WTC11 (cell line): ENCODE measurements around the gene ZNF487. TPM values are rescaled to one million over a fixed set of nuclear protein-coding genes. Genes with fewer than 3 reads are reported as not detected.

Experiments used
- ATF1 ChIP-seq: sonication (generic); formaldehyde crosslinking; IDR thresholded peaks from 2 replicates; pipeline ENCODE4 v1.8.1; 2023; ENCODE audit warnings: mild to moderate bottlenecking, moderate library complexity, missing genetic modification reagents
- CREB1 ChIP-seq: sonication (generic); formaldehyde crosslinking; IDR thresholded peaks from 2 replicates; pipeline ENCODE4 v1.8.0; 2023; ENCODE audit warnings: mild to moderate bottlenecking, missing genetic modification reagents
- CREM ChIP-seq: sonication (generic); formaldehyde crosslinking; IDR thresholded peaks from 2 replicates; pipeline ENCODE4 v1.8.1; 2022; ENCODE audit warnings: mild to moderate bottlenecking, missing genetic modification reagents, moderate library complexity
- ETV6 ChIP-seq: sonication (generic); formaldehyde crosslinking; IDR thresholded peaks from 2 replicates; pipeline ENCODE4 v1.8.1; 2022; ENCODE audit warnings: mild to moderate bottlenecking, missing genetic modification reagents
- FOXK1 ChIP-seq: sonication (generic); formaldehyde crosslinking; IDR thresholded peaks from 2 replicates; pipeline ENCODE4 v1.8.0; 2022; ENCODE audit warnings: mild to moderate bottlenecking, moderate library complexity, missing genetic modification reagents
- FOXP1 ChIP-seq: sonication (generic); formaldehyde crosslinking; IDR thresholded peaks from 2 replicates; pipeline ENCODE4 v1.8.0; 2022; ENCODE audit warnings: missing genetic modification reagents, mild to moderate bottlenecking, moderate library complexity, borderline replicate concordance
- NFATC4 ChIP-seq: fragments of 250-450 bp; sonication (Bioruptor Pico); IDR thresholded peaks from 2 replicates; pipeline ENCODE4 v1.9.0; 2021; ENCODE audit warnings: mild to moderate bottlenecking
- NFYB ChIP-seq: sonication (generic); formaldehyde crosslinking; conservative IDR thresholded peaks from 2 replicates; pipeline ENCODE4 v1.8.0; 2022; ENCODE audit warnings: low read depth, missing genetic modification reagents
- NR3C1 ChIP-seq: sonication (generic); formaldehyde crosslinking; conservative IDR thresholded peaks from 2 replicates; pipeline ENCODE4 v1.8.1; 2023; ENCODE audit warnings: low read depth, mild to moderate bottlenecking, missing genetic modification reagents
- RORB ChIP-seq: fragments of 250-450 bp; sonication (Bioruptor Pico); IDR thresholded peaks from 2 replicates; pipeline ENCODE4 v1.9.0; 2021; ENCODE audit warnings: mild to moderate bottlenecking
- SMAD3 ChIP-seq: sonication (generic); formaldehyde crosslinking; IDR thresholded peaks from 2 replicates; pipeline ENCODE4 v1.8.0; 2022; ENCODE audit warnings: missing genetic modification reagents, mild to moderate bottlenecking, borderline replicate concordance
- TCF7 ChIP-seq: sonication (generic); formaldehyde crosslinking; IDR thresholded peaks from 2 replicates; pipeline ENCODE4 v1.8.0; 2022; ENCODE audit warnings: mild to moderate bottlenecking, low read depth, missing genetic modification reagents, moderate library complexity
- TEAD1 ChIP-seq: sonication (generic); formaldehyde crosslinking; IDR thresholded peaks from 2 replicates; pipeline ENCODE4 v1.8.0; 2022; ENCODE audit warnings: mild to moderate bottlenecking, missing genetic modification reagents
- TEAD4 ChIP-seq: sonication (generic); formaldehyde crosslinking; IDR thresholded peaks from 2 replicates; pipeline ENCODE4 v1.8.0; 2022; ENCODE audit warnings: mild to moderate bottlenecking, missing genetic modification reagents
- TP53 ChIP-seq: sonication (generic); formaldehyde crosslinking; IDR thresholded peaks from 2 replicates; pipeline ENCODE4 v1.8.1; 2023; ENCODE audit warnings: mild to moderate bottlenecking, missing genetic modification reagents
- ZNF121 ChIP-seq: sonication (generic); formaldehyde crosslinking; IDR thresholded peaks from 2 replicates; pipeline ENCODE4 v1.8.0; 2023; ENCODE audit warnings: missing genetic modification reagents
- ZNF263 ChIP-seq: sonication (generic); formaldehyde crosslinking; IDR thresholded peaks from 2 replicates; pipeline ENCODE4 v1.8.1; 2022; ENCODE audit warnings: low read depth, mild to moderate bottlenecking, moderate library complexity, missing genetic modification reagents
- ZNF423 ChIP-seq: fragments of 250-450 bp; sonication (Bioruptor Pico); IDR thresholded peaks from 2 replicates; pipeline ENCODE4 v2.1.2; 2022; ENCODE audit warnings: mild to moderate bottlenecking, moderate library complexity
- ZNF671 ChIP-seq: fragments of 250-450 bp; sonication (Bioruptor Pico); IDR thresholded peaks from 2 replicates; pipeline ENCODE4 v1.8.0; 2021; ENCODE audit warnings: mild to moderate bottlenecking
- total RNA-seq: library from RNA; stranded (reverse); gene quantifications from 3 replicates; pipeline ENCODE4 v1.2.3, GENCODE V29; 2021
- TF ChIP-seq, protein P1 (sequence below): sonication (generic); formaldehyde crosslinking; IDR thresholded peaks from 2 replicates; pipeline ENCODE4 v1.8.1; 2023; ENCODE audit warnings: mild to moderate bottlenecking, moderate library complexity, missing genetic modification reagents
- TF ChIP-seq, protein P2 (sequence below): sonication (generic); formaldehyde crosslinking; IDR thresholded peaks from 2 replicates; pipeline ENCODE4 v1.8.0; 2022; ENCODE audit warnings: mild to moderate bottlenecking, missing genetic modification reagents
- TF ChIP-seq, protein P3 (sequence below): fragments of 250-450 bp; sonication (Bioruptor Pico); IDR thresholded peaks from 2 replicates; pipeline ENCODE4 v1.9.0; 2021; ENCODE audit warnings: mild to moderate bottlenecking, borderline replicate concordance
- TF ChIP-seq, protein P4 (sequence below): sonication (generic); formaldehyde crosslinking; IDR thresholded peaks from 2 replicates; pipeline ENCODE4 v1.8.0; 2022; ENCODE audit warnings: mild to moderate bottlenecking, missing genetic modification reagents
- TF ChIP-seq, protein P5 (sequence below): sonication (generic); formaldehyde crosslinking; IDR thresholded peaks from 2 replicates; pipeline ENCODE4 v1.8.0; 2023; ENCODE audit warnings: mild to moderate bottlenecking, missing genetic modification reagents
- TF ChIP-seq, protein P6 (sequence below): sonication (generic); formaldehyde crosslinking; IDR thresholded peaks from 2 replicates; pipeline ENCODE4 v1.8.0; 2022; ENCODE audit warnings: mild to moderate bottlenecking, missing genetic modification reagents
- TF ChIP-seq, protein P7 (sequence below): fragments of 200-600 bp; IDR thresholded peaks from 2 replicates; pipeline ENCODE4 v1.8.0; 2022; ENCODE audit warnings: antibody characterized with exemption

The ZNF487 gene
- total RNA-seq, 1 experiment from 2014 or later, result 2.3 TPM

DNA sequence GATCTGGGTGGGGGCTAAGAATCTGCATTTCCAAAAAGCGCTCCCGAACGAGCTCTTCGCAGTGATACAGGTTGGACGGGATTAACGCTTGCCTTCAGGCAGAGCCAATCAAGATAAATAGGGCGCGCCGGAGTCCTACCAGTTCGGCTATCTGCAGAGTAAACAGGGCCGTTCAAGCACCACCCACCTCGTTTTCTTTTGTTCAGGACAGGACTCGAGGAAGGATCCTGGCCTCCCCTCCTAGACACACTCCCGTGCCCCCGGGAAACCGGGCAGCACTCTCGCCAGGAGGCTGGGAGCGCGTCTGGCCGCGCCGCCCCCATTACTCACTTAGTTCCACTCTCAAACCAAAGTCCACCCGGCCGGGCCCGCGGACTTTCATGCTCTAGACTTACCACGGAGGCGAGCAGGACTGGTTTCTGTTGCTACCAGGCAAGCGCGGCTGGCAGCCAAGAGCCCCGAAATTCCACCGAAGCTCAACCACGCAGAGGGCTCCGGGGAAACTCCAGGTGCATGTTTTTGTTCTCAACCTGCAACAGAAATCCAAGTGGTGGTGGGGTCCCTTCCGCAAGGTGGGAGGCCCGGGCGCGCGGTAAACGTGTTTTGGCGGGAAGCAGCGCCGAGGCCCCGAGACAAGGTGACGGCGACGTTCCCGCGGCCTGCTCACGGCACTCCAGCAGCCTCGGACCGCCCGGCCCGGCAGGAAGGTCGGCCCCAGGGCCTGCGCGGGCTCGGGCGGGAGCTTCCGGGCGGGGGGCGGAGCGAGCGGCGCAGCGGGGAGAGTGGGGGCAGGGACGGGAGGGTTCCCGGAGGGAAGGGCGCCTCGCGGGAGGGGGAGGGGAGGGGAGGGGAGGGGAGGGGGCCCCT is 40.6 kb upstream of the ZNF487 start (continued):
- TF ChIP-seq, protein P1, sequence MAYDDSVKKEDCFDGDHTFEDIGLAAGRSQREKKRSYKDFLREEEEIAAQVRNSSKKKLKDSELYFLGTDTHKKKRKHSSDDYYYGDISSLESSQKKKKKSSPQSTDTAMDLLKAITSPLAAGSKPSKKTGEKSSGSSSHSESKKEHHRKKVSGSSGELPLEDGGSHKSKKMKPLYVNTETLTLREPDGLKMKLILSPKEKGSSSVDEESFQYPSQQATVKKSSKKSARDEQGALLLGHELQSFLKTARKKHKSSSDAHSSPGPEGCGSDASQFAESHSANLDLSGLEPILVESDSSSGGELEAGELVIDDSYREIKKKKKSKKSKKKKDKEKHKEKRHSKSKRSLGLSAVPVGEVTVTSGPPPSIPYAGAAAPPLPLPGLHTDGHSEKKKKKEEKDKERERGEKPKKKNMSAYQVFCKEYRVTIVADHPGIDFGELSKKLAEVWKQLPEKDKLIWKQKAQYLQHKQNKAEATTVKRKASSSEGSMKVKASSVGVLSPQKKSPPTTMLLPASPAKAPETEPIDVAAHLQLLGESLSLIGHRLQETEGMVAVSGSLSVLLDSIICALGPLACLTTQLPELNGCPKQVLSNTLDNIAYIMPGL (CRISPR knock-in tag), result 0 out of 2 replicates have a peak, but pooled peaks have one; percentile 6
- TF ChIP-seq, protein P2, sequence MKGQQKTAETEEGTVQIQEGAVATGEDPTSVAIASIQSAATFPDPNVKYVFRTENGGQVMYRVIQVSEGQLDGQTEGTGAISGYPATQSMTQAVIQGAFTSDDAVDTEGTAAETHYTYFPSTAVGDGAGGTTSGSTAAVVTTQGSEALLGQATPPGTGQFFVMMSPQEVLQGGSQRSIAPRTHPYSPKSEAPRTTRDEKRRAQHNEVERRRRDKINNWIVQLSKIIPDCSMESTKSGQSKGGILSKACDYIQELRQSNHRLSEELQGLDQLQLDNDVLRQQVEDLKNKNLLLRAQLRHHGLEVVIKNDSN (CRISPR knock-in tag), result peak; percentile 48; the same call in 1 of the 2 replicates
- TF ChIP-seq NR3C1 (CRISPR knock-in tag) (no peak), FOXP1 (CRISPR knock-in tag) (peak; percentile 48; the same call in 1 of the 2 replicates), ZNF121 (CRISPR knock-in tag) (no peak), ATF1 (CRISPR knock-in tag) (0 out of 2 replicates have a peak, but pooled peaks have one; percentile 37), ZNF263 (CRISPR knock-in tag) (no peak; the same call in 1 of the 2 replicates), TEAD4 (CRISPR knock-in tag) (0 out of 2 replicates have a peak, but pooled peaks have one; percentile 63), ZNF423 (CRISPR knock-in tag) (no peak), CREM (CRISPR knock-in tag) (0 out of 2 replicates have a peak, but pooled peaks have one; percentile 40), SMAD3 (0 out of 2 replicates have a peak, but pooled peaks have one; percentile 18), NFATC4 (CRISPR knock-in tag) (no peak), TEAD1 (CRISPR knock-in tag) (peak; percentile 44; the same call in 1 of the 2 replicates), FOXK1 (CRISPR knock-in tag) (peak; percentile 70), NFYB (CRISPR knock-in tag) (0 out of 2 replicates have a peak, but pooled peaks have one; percentile 25), ETV6 (CRISPR knock-in tag) (peak; percentile 63; the same call in 1 of the 2 replicates), TP53 (CRISPR knock-in tag) (no peak), ZNF671 (CRISPR knock-in tag) (no peak), CREB1 (no peak), RORB (CRISPR knock-in tag) (no peak), TCF7 (CRISPR knock-in tag) (peak; percentile 76; the same call in 1 of the 2 replicates)
- TF ChIP-seq, protein P3, sequence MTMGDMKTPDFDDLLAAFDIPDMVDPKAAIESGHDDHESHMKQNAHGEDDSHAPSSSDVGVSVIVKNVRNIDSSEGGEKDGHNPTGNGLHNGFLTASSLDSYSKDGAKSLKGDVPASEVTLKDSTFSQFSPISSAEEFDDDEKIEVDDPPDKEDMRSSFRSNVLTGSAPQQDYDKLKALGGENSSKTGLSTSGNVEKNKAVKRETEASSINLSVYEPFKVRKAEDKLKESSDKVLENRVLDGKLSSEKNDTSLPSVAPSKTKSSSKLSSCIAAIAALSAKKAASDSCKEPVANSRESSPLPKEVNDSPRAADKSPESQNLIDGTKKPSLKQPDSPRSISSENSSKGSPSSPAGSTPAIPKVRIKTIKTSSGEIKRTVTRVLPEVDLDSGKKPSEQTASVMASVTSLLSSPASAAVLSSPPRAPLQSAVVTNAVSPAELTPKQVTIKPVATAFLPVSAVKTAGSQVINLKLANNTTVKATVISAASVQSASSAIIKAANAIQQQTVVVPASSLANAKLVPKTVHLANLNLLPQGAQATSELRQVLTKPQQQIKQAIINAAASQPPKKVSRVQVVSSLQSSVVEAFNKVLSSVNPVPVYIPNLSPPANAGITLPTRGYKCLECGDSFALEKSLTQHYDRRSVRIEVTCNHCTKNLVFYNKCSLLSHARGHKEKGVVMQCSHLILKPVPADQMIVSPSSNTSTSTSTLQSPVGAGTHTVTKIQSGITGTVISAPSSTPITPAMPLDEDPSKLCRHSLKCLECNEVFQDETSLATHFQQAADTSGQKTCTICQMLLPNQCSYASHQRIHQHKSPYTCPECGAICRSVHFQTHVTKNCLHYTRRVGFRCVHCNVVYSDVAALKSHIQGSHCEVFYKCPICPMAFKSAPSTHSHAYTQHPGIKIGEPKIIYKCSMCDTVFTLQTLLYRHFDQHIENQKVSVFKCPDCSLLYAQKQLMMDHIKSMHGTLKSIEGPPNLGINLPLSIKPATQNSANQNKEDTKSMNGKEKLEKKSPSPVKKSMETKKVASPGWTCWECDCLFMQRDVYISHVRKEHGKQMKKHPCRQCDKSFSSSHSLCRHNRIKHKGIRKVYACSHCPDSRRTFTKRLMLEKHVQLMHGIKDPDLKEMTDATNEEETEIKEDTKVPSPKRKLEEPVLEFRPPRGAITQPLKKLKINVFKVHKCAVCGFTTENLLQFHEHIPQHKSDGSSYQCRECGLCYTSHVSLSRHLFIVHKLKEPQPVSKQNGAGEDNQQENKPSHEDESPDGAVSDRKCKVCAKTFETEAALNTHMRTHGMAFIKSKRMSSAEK (CRISPR knock-in tag), result no peak
- TF ChIP-seq, protein P4, sequence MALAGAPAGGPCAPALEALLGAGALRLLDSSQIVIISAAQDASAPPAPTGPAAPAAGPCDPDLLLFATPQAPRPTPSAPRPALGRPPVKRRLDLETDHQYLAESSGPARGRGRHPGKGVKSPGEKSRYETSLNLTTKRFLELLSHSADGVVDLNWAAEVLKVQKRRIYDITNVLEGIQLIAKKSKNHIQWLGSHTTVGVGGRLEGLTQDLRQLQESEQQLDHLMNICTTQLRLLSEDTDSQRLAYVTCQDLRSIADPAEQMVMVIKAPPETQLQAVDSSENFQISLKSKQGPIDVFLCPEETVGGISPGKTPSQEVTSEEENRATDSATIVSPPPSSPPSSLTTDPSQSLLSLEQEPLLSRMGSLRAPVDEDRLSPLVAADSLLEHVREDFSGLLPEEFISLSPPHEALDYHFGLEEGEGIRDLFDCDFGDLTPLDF (CRISPR knock-in tag), result no peak
- TF ChIP-seq, protein P5, sequence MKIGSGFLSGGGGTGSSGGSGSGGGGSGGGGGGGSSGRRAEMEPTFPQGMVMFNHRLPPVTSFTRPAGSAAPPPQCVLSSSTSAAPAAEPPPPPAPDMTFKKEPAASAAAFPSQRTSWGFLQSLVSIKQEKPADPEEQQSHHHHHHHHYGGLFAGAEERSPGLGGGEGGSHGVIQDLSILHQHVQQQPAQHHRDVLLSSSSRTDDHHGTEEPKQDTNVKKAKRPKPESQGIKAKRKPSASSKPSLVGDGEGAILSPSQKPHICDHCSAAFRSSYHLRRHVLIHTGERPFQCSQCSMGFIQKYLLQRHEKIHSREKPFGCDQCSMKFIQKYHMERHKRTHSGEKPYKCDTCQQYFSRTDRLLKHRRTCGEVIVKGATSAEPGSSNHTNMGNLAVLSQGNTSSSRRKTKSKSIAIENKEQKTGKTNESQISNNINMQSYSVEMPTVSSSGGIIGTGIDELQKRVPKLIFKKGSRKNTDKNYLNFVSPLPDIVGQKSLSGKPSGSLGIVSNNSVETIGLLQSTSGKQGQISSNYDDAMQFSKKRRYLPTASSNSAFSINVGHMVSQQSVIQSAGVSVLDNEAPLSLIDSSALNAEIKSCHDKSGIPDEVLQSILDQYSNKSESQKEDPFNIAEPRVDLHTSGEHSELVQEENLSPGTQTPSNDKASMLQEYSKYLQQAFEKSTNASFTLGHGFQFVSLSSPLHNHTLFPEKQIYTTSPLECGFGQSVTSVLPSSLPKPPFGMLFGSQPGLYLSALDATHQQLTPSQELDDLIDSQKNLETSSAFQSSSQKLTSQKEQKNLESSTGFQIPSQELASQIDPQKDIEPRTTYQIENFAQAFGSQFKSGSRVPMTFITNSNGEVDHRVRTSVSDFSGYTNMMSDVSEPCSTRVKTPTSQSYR, result 0 out of 2 replicates have a peak, but pooled peaks have one; percentile 68
- TF ChIP-seq, protein P6, sequence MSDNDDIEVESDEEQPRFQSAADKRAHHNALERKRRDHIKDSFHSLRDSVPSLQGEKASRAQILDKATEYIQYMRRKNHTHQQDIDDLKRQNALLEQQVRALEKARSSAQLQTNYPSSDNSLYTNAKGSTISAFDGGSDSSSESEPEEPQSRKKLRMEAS (CRISPR knock-in tag), result peak; percentile 72
- TF ChIP-seq, protein P7, sequence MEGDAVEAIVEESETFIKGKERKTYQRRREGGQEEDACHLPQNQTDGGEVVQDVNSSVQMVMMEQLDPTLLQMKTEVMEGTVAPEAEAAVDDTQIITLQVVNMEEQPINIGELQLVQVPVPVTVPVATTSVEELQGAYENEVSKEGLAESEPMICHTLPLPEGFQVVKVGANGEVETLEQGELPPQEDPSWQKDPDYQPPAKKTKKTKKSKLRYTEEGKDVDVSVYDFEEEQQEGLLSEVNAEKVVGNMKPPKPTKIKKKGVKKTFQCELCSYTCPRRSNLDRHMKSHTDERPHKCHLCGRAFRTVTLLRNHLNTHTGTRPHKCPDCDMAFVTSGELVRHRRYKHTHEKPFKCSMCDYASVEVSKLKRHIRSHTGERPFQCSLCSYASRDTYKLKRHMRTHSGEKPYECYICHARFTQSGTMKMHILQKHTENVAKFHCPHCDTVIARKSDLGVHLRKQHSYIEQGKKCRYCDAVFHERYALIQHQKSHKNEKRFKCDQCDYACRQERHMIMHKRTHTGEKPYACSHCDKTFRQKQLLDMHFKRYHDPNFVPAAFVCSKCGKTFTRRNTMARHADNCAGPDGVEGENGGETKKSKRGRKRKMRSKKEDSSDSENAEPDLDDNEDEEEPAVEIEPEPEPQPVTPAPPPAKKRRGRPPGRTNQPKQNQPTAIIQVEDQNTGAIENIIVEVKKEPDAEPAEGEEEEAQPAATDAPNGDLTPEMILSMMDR, result no peak
